Measurements from ENCODE around the gene SKA3.

Gene SKA3

DNA sequence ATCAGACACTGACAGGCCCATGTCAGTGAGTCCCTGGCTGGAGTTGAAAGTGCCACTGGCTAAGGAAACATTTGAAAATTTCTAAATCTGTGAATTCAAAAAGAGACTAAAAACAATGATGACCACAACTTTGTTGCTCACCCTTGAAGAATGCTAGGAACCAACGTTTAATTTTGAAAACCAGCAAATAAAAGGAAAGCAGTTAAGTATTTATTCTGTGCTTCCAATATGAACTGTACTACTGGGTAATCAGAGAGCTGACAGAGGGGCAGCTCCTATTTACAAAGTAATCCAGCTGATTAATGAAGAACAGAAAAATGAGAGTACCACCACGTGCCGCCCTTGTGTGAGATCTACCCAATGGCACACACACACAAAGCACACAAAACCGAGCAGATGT lies 70.3 kb downstream of the SKA3 start:
- peak in 1 of 3 experiments; percentile 14 for DNase-seq

DNA sequence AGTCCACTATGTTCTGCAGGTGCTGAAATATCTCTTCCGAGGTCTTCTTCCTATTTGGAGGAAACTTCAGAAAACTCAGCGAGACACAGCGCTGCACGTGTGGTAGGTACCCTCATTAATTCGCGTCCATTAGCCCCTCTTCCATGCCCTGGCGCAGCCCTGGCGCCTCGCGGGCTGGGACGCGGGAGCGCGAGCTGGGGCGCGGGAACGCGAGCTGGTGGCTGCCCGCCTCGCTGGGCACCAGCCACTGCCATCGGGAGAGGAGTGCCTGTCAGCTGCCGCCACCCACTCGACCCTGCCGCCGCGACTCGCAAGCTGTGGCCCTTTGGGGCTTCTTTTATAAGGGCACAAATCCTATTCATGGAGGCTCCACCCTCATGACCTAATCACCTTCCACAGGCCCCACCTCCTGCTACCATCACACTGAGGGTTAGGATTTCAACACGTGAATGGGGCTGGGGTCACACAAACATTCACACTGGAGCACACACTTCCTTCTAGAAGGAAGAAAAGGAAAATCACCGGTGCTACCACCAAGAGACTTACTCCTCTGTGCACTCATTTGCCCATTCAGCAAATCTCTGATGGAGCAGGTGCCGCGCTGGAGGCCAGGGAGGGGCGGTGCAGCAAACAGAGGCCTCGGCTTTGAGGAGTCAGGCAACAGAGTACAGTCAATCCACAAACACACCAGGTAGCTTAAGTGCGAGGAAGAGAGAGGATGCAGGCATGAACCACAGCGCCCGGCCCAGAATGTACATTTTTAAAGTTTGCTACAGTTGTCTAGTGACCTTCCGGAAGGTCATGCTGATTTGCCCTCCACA lies 71.9 kb downstream of the SKA3 start:
- DNase-seq, result no peak
